ENCODE measurements around the gene PARP12.
A peak's percentile ranks its signal among the peaks of the same experiment; 100 is the strongest.
"Not testable (repeated sequence)": the region's sequence is repeated elsewhere in the genome, so short reads cannot be mapped to it uniquely, and the experiment has no call there.

PARP12 gene, protein sequence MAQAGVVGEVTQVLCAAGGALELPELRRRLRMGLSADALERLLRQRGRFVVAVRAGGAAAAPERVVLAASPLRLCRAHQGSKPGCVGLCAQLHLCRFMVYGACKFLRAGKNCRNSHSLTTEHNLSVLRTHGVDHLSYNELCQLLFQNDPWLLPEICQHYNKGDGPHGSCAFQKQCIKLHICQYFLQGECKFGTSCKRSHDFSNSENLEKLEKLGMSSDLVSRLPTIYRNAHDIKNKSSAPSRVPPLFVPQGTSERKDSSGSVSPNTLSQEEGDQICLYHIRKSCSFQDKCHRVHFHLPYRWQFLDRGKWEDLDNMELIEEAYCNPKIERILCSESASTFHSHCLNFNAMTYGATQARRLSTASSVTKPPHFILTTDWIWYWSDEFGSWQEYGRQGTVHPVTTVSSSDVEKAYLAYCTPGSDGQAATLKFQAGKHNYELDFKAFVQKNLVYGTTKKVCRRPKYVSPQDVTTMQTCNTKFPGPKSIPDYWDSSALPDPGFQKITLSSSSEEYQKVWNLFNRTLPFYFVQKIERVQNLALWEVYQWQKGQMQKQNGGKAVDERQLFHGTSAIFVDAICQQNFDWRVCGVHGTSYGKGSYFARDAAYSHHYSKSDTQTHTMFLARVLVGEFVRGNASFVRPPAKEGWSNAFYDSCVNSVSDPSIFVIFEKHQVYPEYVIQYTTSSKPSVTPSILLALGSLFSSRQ

DNA sequence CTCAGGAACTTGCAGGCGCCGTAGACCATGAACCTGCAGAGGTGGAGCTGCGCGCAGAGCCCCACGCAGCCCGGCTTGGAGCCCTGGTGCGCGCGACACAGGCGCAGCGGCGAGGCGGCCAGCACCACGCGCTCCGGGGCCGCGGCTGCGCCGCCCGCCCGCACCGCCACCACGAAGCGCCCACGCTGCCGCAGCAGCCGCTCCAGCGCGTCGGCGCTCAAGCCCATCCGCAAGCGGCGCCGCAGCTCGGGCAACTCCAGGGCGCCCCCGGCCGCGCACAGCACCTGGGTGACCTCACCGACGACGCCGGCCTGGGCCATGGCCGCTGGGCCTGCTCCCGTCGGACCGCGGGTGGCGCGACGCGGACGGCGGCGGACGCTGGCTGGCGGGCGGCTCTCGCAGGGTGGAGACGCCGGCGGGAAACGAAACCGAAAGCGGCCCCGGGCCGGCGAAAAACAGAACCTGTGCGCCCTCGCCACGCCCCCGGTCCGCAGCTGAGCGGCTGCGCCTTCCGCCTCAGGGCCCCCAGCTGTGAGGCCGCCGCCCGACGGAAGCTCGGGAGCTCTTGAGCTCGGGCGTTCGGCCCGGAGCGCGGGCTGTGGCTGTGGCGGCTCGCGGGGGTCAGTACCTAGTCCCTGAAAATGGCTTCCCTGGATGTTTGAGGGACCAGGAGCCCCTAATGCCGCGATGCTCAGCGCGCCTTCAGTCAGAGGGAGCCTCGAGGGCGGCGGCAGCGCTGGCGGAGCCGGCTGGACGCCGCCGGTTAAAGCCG, at the start of gene PARP12:
TSS of gene PARP12 (minus strand) at position 424 of the 772 bp plus-strand sequence. CDS start at position 320, 104 bp downstream.
- peak; percentile 93 for DNase-seq

DNA sequence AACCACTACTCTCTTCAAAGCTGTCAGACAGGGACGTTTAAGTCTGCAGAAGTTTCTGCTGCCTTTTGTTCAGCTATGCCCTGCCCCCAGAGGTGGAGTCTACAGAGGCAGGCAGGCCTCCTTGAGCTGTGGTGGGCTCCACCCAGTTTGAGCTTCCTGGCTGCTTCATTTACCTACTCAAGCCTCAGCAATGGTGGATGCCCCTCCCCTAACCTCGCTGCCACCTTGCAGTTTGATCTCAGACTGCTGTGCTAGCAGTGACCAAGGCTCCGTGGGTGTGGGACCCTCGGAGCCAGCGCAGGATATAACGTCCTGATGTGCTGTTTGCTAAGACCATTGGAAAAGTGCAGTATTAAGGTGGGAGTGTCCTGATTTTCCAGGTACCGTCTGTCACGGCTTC, 46.0 kb upstream of the PARP12 start:
- DNase-seq, result not testable (repeated sequence)

DNA sequence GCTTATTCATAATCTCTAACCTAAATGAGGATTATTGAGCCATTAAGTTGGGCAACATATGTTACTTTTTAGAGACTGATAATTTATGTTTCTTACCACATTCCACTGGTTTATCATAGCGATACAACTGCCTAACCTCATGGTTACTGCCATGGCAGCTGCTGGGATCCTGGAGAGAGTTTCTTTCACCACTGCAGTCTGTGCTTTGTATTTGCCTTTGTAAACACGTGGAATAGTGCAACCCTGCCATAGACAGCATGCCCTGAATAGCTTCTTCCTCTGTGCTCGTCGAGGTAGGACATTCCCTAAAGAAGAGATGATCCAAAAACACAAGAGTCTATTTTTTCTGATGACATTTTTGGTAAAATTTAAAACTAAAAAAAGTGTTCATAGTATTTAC, 33.7 kb upstream of the PARP12 start:
- no peak for DNase-seq

DNA sequence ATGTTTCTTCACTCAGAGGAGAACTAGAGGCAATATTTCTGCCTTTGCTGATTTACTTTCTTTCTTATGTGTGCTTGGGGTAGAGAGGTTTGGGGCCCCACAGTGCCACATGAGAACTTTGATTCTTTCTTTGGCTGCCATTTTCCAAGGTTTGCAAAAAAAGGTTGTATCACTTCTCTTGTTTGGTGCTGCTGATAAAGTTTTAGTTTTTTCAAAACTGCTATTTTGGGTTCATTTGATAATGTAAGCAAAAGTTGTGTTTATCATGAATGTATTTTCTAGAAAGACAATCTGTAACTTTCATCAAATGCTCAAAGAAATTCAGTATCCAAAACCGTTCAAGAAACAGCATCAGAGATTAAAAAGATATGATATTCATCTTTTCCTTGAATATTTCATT, 30.6 kb upstream of the PARP12 start:
- DNase-seq, result no peak

DNA sequence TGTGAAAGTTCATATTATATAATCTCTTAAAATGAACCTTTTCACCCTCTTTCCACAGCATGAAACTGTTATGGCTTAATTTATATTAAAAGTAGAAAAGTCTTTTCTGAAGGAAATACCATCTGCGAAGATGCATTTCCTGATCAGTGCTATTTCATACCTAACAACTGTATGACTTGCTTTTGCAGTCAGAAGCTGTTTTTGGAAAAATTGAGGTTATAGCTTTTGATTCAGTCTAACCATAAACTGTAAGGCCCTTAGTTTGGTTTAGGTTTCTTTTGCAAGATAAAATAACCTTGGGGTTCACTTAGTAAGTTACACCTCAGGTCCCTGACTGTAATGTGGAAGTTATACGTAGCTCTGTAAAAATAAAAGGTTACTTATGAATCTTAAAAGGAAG, 22.7 kb upstream of the PARP12 start:
- no peak for DNase-seq

DNA sequence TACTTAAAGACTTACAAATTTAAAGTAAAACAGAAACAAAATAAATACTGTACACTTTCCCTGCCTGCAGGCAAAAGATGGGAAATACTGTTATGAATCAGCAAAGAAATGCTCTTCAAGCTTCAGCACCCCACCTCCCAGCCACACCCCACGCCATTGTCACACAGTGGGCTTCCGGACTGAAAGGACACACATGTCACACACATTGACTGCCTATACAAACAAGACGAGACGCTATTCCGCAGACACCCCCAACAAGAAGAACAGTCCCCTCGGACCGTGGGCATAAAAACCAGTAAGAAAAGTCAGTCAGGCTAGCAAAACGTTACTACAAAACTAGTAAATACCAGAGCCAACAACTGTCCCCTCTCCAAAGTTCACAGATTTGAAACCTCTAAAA, 22.2 kb upstream of the PARP12 start:
- DNase-seq, result peak; percentile 44

DNA sequence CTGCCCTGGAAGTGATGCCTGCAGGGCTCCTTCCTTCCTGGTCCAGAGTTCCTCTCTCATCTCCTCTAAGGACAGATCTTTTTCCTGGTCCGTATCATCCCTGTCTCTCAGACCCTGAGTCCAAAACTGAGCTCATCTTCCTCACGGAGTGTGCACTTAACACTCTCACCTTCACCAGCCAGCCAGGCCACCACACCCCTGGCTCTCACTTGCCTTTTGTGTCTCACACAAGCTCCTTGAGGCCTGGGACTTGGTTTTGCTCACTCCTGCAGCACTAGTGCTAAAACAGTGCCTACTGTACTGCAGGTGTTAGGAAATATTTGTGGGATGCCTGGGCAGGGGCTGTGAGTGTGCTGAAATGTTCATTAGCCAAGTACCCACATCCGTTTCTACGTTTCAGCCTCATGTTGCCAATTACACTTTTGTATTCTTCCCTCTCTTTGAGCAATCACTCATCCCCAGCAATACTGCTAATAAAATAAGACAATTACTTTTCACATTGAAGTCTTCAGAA, 21.4 kb upstream of the PARP12 start:
- DNase-seq, result no peak

DNA sequence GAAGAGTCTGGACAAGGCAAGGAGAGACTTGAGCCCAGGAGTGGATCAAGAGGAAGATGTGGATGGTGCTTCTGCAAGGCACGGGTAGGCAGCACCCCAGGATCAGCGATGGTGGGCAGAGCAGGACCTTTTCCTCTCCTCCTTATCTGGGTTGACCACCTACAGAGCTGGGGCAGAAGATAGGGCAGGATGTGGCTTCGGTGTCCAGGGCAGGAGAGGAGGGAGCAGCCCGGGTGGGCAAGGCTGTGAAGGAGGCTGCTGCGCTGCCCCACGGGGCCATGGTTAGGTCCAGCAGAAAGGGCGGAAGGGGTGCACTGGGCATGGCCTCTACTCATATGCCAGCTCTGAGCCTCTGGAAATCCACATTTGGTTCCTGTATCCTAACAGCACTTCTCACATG, 20.0 kb upstream of the PARP12 start:
- DNase-seq, result no peak

DNA sequence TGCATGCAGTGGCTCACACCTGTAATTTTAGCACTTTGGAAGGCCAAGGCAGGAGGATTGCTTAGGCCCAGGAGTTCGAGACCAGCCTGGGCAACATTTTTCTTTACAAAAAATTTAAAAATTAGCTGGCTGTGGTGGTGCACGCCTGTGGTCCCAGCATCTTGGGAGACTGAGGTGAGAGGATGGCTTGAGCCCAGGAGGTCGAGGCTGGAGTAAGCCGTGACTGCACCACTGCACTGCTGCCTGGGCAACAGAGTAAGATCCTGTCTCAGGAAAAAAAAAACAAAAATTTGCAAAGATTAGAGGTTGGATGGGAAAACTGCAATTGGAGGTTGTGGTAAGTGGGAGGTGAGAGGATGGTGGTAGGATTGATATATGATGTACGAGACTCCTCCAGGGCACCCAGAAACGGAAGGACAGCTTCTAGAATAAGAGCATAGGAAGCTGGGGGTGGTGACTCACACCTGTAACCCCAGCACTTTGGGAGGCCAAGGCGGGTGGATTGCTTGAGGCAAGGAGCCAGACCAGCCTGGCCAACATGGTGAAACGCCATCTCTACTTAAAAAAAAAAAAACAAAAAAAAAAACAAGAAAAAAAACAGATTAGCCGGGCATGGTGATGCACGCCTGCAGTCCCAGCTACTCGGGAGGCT, 19.1 kb upstream of the PARP12 start:
- no peak for DNase-seq

DNA sequence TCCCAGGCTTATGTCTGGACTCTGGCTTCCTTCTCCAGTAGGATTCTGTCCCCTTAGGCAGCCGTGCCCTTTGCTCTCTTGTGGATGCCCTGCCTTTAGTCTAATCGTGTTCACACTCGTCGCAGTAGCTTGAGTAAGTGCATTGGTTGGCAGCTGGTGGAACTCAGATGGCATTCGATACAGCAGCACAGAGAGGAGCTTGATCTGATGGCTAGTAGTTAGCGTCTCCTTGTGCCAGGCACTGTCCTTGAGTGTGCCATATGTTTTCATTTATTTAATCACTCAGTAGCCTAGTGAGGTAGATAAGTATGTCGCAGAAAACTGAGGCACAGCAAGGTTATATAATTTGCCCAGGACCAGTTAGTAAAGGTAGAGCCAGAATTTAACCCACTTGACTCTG, 18.2 kb upstream of the PARP12 start:
- no peak for DNase-seq

DNA sequence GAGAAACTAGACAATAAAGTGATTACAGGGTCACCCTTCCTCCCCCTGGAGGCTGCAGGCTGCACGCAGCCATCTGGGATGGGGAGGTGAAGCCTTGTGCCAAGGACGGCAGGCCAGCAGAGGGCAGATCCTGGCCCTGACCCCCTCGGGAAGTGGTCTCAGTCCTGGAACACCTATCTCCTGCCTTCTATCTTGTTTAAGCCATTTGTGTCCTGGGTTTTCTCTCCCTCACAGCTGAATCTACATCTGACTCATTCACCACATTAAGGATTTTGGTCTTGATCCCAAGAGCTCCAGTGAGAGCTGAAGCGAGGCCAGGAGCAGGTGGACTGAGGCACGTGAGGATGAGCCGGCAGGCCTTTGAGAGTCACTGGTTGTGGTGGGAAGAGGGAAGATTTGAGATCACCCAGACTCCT, 16.4 kb upstream of the PARP12 start:
- DNase-seq, result no peak

DNA sequence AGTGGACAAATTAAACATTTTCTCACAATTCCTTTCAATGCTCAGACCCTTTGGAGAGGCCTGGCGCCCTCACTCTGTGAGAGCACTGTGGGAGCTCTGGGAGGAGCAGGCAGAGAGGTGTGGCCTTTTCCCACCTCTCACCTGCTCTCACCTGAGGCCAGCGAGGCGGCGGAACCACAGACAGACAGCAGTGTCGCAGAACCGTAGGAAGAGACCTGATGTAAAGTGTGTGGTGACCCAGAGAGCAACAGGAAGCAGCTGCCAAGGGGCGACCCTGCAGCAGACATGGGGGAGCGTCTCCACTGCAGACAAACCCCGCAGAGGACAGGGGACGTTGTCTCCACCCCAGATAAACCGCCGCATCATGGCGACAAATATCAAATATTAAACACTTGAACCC, 15.6 kb upstream of the PARP12 start:
- no peak for DNase-seq

DNA sequence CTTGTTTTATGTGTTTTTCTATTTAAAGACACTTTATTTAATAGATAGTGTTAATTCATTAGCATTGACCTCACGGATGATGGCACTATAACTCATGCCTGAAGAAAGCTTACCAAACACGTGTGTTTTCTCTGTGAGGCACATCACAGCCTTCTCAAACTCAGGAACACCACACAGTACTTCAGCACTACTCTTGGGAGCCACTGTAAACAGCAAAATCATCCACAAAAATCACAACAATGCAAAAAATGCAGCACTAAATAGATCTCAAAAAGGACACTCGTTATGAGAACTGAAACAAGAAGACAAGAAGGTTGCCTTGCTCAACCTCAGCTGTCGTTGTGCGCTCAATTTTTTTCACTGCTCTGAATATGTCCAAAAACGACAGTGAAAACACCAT, 12.0 kb upstream of the PARP12 start:
- DNase-seq, result no peak

DNA sequence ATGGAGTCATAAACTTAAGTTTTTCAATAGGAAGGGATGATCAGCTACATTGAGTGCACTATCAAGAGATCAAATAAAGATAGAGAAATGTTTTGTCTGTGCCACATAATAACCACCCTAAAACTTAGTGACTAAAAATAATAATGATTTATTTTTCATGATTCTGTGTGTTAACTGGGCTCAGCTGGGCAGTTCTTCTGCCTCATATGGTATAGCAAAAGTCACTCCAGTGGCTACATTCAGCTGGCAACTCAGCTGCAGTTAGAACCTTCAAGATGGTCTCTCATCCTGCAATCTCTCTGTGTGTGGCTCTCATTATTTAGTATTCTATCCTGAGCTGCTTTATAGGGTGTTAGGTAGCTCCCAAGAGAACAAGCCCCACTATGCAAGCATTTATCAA, 7.8 kb upstream of the PARP12 start:
- no peak for DNase-seq

DNA sequence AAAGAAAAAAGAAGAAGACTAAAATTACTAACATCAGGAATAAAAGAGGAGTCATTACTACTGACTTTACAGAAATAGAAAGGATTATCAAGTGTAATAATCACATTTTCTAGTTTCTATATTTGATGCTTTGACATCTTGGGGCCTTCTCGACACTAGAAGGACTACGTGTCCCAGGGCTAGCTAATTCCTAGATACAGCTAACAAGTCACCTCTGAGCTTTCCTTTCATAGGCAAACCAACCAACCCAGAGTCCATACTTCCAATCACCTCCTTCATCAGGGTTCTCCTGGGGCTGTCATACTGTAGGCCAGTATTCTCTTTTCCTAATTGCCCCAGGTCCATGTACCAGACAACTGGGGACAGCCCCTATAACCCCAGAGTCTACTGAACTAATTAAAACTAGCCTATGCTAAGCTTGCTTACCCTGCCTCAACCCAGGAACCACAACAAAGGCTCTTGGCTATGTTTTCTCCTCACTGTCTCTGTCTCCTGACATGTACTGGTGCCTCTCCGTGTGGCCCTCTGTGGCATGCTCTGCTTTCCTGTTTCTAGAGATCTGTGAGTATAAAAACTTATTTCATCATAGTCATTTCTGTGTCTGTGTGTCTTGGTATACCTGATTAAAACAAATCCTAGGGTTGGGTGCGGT, 6.7 kb upstream of the PARP12 start:
- no peak for DNase-seq

DNA sequence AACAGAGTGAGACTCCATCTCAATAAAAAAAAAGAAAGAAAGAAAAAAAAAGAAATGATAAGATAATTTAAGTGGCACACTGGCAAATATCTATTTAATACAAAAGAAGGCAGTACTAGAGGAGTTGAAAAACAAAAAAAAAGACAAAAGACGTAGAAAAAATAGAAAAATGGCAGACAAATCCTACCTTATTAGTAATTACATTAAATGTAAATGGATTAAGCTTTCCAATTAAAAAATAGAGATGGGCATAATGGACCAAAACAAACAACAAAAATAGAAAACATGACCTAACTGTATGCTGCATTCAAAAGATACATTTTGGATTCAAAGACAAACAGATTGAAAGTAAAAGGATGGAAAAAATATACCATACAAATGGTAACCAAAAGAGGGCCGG, 5.3 kb upstream of the PARP12 start:
- no peak for DNase-seq

DNA sequence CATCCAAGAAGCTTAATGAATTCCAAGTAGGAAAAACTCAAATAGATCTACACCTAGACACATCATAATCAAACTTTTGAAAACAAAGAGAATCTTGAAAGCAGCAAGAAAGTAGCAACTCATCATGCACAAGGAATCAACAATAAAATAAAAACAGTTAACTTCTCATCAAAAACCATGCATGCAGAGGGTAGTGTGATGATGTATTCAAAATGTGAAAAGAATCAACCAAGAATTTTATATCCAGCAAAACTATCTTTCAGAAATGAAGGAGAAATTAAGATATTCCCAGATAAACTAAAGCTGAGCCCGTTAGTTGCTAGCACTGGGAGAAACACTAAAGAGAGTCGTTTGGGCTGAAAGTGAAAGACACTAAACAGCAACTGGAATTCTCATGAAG, 4.3 kb upstream of the PARP12 start:
- no peak for DNase-seq

DNA sequence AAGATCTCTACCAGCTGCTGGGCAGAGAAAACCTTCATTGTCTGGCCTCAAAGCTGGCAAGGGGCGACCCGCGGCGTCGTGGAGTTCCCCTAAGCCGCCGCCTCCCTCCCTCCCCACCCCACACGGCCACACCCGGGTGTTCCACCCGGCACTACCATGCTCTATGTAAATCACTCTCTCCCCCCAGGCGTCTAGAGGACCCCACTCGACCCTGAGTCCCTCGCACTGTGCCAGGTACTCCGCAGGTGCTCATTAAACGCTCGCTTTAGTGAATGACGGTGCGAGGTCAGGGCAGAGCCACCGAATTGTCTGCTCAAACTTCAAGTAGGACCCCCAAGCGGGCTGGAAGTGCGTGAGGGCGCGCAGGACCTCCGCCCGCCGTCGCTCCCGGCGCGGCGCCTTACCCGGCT, 628 bp downstream of the PARP12 start:
- DNase-seq, result peak; percentile 60

DNA sequence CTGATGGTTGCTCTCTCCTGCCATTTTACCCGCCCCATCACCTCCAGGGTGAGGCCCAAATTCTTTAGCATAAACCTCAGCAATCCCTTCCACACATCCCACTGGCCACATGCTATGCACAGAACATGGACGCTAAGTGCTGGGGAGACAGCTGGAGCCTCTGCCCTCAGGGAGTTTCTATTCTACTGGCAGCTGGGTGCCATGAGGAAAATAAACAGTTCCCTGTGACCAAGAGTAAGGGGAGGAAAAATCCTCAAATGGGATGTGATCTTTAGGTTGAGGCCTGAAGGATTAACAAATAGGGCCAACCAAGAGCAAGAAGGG, 1.2 kb downstream of the PARP12 start:
- DNase-seq, result no peak

DNA sequence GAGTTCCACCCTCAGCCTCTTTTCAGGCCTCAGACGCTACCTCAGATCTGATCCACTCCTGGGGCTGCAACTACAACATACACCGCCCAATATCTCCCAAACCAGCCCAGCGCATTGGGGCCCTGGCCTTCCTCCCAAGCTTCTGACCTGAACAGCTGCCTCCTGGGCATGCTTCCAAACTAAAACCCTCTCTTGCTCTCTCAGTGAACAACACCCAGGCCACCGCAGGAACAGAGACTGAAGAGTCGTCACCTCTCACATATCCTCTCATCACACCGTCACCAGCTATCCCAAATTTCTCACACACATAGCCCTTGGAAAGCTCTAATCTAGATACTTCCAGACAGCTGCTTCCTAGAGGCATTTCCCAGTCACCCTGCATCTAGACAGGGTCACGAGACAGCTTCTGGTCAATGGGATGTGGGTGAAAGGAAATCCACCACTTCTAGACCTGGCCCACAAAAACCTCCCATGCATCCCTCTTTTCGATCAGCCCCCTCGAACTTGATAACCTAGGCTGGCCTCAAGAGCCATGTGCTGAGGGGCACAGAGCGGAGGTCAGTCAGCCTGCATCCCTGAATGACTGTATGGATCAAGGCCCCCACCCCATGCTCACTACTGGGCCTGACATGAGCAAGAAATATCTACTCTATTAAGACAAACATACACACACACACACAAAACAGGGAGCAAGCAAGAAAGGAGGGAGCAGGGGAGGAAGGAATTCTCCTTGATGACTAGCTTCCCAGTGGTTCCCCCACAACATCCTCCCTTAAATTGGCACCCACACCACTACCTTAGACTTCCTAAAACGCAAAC, 1.8 kb downstream of the PARP12 start:
- no peak for DNase-seq

DNA sequence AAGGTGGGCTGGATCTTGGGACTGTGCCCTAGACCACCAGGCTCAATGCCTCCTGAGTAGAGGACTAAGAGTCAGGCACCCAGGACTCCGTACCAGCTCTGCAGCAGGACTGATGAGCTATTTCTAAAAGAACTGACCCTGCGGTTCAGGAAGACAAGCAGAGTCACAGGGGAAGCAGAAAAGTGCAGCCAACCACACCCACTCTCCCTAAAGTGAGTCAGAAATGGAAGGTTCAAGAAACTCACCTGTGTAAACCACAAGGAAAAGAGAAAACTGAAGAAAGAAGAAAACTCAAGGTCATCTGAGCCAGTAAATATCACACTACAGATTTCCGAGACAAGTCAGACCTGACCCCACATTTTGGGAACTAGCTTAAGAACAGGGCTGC, 2.5 kb downstream of the PARP12 start:
- no peak for DNase-seq
